ENCODE measurements around the gene FAM20A. TPM values are rescaled to one million over a fixed set of nuclear protein-coding genes. Genes with fewer than 3 reads are reported as not detected.

The FAM20A gene
- total RNA-seq, 1 donor from 2014 or later: 0.14 TPM

DNA sequence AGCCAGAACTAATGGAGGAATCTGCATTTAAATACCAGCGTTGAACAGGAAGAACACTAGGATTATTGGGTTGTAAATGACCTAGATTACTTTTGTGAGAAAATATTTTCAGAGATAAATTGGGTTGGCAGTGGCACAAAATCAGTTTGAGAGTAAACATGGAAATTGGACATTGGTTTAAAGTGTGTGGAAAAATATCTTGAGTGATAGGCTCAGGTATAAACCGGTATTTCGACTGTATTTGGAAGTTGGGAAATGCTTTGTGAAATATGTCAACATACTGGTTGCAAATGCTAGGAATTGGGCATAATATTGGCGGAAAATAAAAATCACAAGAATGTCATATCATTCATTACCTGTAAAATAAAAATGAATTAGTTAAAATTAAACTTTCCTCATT is 73.9 kb downstream of the FAM20A start:
- H3K9ac ChIP-seq (ENCODE audit: low read length): no peak overlapping the region

DNA sequence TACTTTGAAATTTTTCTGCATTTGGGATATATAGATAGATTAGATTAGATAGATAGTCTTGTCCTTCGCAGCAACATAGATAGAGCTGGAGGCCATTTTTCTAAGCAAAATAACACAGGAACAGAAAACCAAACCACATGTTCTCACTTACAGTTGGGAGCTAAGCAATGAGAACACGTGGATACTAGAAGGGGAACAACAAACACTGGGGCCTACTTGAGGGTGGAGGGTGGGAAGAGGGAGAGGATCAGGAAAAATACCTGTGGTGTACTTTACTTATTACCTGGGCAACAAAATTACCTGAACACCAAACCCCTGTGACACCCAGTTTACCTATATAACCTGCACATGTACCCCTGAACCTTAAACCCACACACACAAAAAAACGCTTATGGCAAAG is 74.6 kb downstream of the FAM20A start:
- Histone ChIP-seq H3K4me3 (ENCODE audit: insufficient read depth, low read depth, low read length) (no peak overlapping the region), H3K9ac (ENCODE audit: low read length) (no peak overlapping the region), H3K36me3 (ENCODE audit: insufficient read depth, low read length) (peaks cover 83% of the 10 kb centered on the region), H3K4me1 (ENCODE audit: insufficient read depth, low read length) (no peaks in the 10 kb centered on the region), H3K9me3 (ENCODE audit: insufficient read depth, low read depth, low read length) (no peaks in the 10 kb centered on the region), H3K27me3 (ENCODE audit: insufficient read depth, low read length) (no peaks in the 10 kb centered on the region), H3K4me2 (ENCODE audit: low read length) (no peak overlapping the region), H3K27ac (ENCODE audit: low read depth, low read length) (no peak overlapping the region), H2AFZ (ENCODE audit: low read depth, low read length) (no peak overlapping the region), H4K20me1 (ENCODE audit: insufficient read depth, low read length) (peaks cover 47% of the 10 kb centered on the region), H3K79me2 (ENCODE audit: insufficient read depth, low read length) (peaks cover 33% of the 10 kb centered on the region)
- DNase-seq (ENCODE audit: low read depth) (no peak), FAIRE-seq (no peak)
- TF ChIP-seq, protein P1, sequence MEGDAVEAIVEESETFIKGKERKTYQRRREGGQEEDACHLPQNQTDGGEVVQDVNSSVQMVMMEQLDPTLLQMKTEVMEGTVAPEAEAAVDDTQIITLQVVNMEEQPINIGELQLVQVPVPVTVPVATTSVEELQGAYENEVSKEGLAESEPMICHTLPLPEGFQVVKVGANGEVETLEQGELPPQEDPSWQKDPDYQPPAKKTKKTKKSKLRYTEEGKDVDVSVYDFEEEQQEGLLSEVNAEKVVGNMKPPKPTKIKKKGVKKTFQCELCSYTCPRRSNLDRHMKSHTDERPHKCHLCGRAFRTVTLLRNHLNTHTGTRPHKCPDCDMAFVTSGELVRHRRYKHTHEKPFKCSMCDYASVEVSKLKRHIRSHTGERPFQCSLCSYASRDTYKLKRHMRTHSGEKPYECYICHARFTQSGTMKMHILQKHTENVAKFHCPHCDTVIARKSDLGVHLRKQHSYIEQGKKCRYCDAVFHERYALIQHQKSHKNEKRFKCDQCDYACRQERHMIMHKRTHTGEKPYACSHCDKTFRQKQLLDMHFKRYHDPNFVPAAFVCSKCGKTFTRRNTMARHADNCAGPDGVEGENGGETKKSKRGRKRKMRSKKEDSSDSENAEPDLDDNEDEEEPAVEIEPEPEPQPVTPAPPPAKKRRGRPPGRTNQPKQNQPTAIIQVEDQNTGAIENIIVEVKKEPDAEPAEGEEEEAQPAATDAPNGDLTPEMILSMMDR (IDR thresholded peaks at IDR 0.05; ENCODE audit: insufficient read depth, low read depth, low read length): no peak
- TF ChIP-seq EZH2 (IDR thresholded peaks at IDR 0.05; ENCODE audit: insufficient read depth, low read length): no peak
- no peaks in the 10 kb centered on the region for H3K27me3 Mint-ChIP-seq (ENCODE audit: low read depth, unreplicated experiment)
- no peaks in the 10 kb centered on the region for H3K9me3 Mint-ChIP-seq (ENCODE audit: unreplicated experiment)
- peaks cover 16% of the 10 kb centered on the region for H3K36me3 Mint-ChIP-seq (ENCODE audit: low read depth, unreplicated experiment)
- H3K4me3 Mint-ChIP-seq (ENCODE audit: unreplicated experiment): no peak overlapping the region
- H3K4me1 Mint-ChIP-seq (ENCODE audit: low read depth, unreplicated experiment): no peaks in the 10 kb centered on the region
- H3K27ac Mint-ChIP-seq (ENCODE audit: unreplicated experiment): no peak overlapping the region

More for the DNA sequence above, 73.9 kb downstream of the FAM20A start:
- H3K4me3 Mint-ChIP-seq (ENCODE audit: unreplicated experiment): no peak overlapping the region
- H3K36me3 Mint-ChIP-seq (ENCODE audit: low read depth, unreplicated experiment): peaks cover 16% of the 10 kb centered on the region
- peaks cover 85% of the 10 kb centered on the region for H3K36me3 ChIP-seq (ENCODE audit: insufficient read depth, low read length)
- H2AFZ ChIP-seq (ENCODE audit: low read depth, low read length): no peak overlapping the region
- no peaks in the 10 kb centered on the region for H3K27me3 ChIP-seq (ENCODE audit: insufficient read depth, low read length)
- peaks cover 25% of the 10 kb centered on the region for H3K79me2 ChIP-seq (ENCODE audit: insufficient read depth, low read length)
- no peaks in the 10 kb centered on the region for H3K9me3 Mint-ChIP-seq (ENCODE audit: unreplicated experiment)
- DNase-seq (ENCODE audit: low read depth): no peak
- TF ChIP-seq, protein P1 (IDR thresholded peaks at IDR 0.05; ENCODE audit: insufficient read depth, low read depth, low read length): no peak
- no peak for TF ChIP-seq EZH2 (IDR thresholded peaks at IDR 0.05; ENCODE audit: insufficient read depth, low read length)
- no peaks in the 10 kb centered on the region for H3K4me1 ChIP-seq (ENCODE audit: insufficient read depth, low read length)
- no peaks in the 10 kb centered on the region for H3K4me1 Mint-ChIP-seq (ENCODE audit: low read depth, unreplicated experiment)
- no peaks in the 10 kb centered on the region for H3K27me3 Mint-ChIP-seq (ENCODE audit: low read depth, unreplicated experiment)
- no peak overlapping the region for H3K27ac ChIP-seq (ENCODE audit: low read depth, low read length)
- H3K27ac Mint-ChIP-seq (ENCODE audit: unreplicated experiment): no peak overlapping the region
- FAIRE-seq: no peak
- no peaks in the 10 kb centered on the region for H3K9me3 ChIP-seq (ENCODE audit: insufficient read depth, low read depth, low read length)
- H4K20me1 ChIP-seq (ENCODE audit: insufficient read depth, low read length): peaks cover 39% of the 10 kb centered on the region
- H3K4me2 ChIP-seq (ENCODE audit: low read length): no peak overlapping the region
- H3K4me3 ChIP-seq (ENCODE audit: insufficient read depth, low read depth, low read length): no peak overlapping the region

DNA sequence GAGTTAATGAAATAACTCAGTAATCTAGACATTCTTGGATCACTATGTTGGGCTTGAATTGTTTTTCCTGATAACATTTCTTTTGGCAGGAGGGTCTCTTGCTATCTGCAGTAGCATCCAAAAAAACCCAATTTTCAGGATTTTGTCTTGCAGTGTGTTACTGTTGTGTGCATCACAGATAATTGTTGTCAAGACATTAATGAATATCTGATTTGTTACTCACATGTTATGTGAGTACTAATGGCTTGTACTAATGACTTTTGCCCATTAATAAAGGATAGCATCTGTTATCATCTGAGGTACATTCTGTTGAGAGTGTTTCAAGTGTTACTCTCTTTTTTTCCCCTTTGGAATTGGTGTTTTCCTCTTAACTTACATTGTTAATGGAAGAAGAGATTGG is 78.9 kb downstream of the FAM20A start:
- Histone ChIP-seq H4K20me1 (ENCODE audit: insufficient read depth, low read length) (peaks cover 65% of the 10 kb centered on the region), H3K4me3 (ENCODE audit: insufficient read depth, low read depth, low read length) (no peak overlapping the region), H3K79me2 (ENCODE audit: insufficient read depth, low read length) (peaks cover 71% of the 10 kb centered on the region), H2AFZ (ENCODE audit: low read depth, low read length) (no peak overlapping the region), H3K27ac (ENCODE audit: low read depth, low read length) (no peak overlapping the region), H3K4me1 (ENCODE audit: insufficient read depth, low read length) (no peaks in the 10 kb centered on the region), H3K4me2 (ENCODE audit: low read length) (no peak overlapping the region), H3K36me3 (ENCODE audit: insufficient read depth, low read length) (peaks cover 58% of the 10 kb centered on the region), H3K27me3 (ENCODE audit: insufficient read depth, low read length) (no peaks in the 10 kb centered on the region), H3K9me3 (ENCODE audit: insufficient read depth, low read depth, low read length) (no peaks in the 10 kb centered on the region), H3K9ac (ENCODE audit: low read length) (no peak overlapping the region)
- no peak for FAIRE-seq
- TF ChIP-seq EZH2 (IDR thresholded peaks at IDR 0.05; ENCODE audit: insufficient read depth, low read length): no peak
- TF ChIP-seq, protein P1 (IDR thresholded peaks at IDR 0.05; ENCODE audit: insufficient read depth, low read depth, low read length): no peak
- Mint-ChIP-seq H3K4me1 (ENCODE audit: low read depth, unreplicated experiment) (peaks cover 5% of the 10 kb centered on the region), H3K4me3 (ENCODE audit: unreplicated experiment) (no peak overlapping the region), H3K27ac (ENCODE audit: unreplicated experiment) (no peak overlapping the region), H3K9me3 (ENCODE audit: unreplicated experiment) (no peaks in the 10 kb centered on the region), H3K36me3 (ENCODE audit: low read depth, unreplicated experiment) (peaks cover 24% of the 10 kb centered on the region), H3K27me3 (ENCODE audit: low read depth, unreplicated experiment) (no peaks in the 10 kb centered on the region)
- no peak for DNase-seq (ENCODE audit: low read depth)
